MM.1S (cell line): ENCODE results near the gene E2F7.

Experiments
- DNase-seq: peaks from one replicate; pipeline ENCODE4 v3.0.0-alpha.2; 2015
- H2AFZ ChIP-seq: fragments of 300-600 bp; sonication (generic); 2 replicates; pipeline ENCODE4 v1.6.0; 2016; ENCODE audit warnings: antibody characterized with exemption, low read length
- H3F3A ChIP-seq: fragments of 300-600 bp; sonication (generic); 2 replicates; pipeline ENCODE4 v1.6.1; 2016; ENCODE audit warnings: mild to moderate bottlenecking, antibody characterized with exemption, low read length, moderate library complexity, mixed read lengths; ENCODE audit not compliant: insufficient read depth
- H3K27ac ChIP-seq: fragments of 300-600 bp; sonication (generic); 2 replicates; pipeline ENCODE4 v1.5.1; 2016; ENCODE audit warnings: mild to moderate bottlenecking, low read length
- H3K27me3 ChIP-seq: fragments of 300-600 bp; sonication (generic); replicated peaks from 2 replicates; pipeline ENCODE4 v1.6.0; 2016; ENCODE audit warnings: low read length; ENCODE audit not compliant: insufficient read depth
- H3K36me3 ChIP-seq: fragments of 300-600 bp; sonication (generic); replicated peaks from 2 replicates; pipeline ENCODE4 v1.6.1; 2016; ENCODE audit warnings: mild to moderate bottlenecking, low read length, mixed read lengths; ENCODE audit not compliant: insufficient read depth
- H3K4me1 ChIP-seq: fragments of 300-600 bp; sonication (generic); 2 replicates; pipeline ENCODE4 v1.6.1; 2016; ENCODE audit warnings: low read length, mixed read lengths
- H3K4me2 ChIP-seq: fragments of 300-600 bp; sonication (generic); 2 replicates; pipeline ENCODE4 v1.6.0; 2016; ENCODE audit warnings: low read depth, low read length
- H3K4me3 ChIP-seq: fragments of 300-600 bp; sonication (generic); 2 replicates; pipeline ENCODE4 v1.5.1; 2016; ENCODE audit warnings: low read length, mixed read lengths
- H3K79me2 ChIP-seq: fragments of 300-600 bp; sonication (generic); 2 replicates; pipeline ENCODE4 v1.6.1; 2016; ENCODE audit warnings: mixed run types, low read length, mixed read lengths
- H3K9ac ChIP-seq: fragments of 300-600 bp; sonication (generic); 2 replicates; pipeline ENCODE4 v1.6.1; 2016; ENCODE audit warnings: low read length, mixed read lengths
- H3K9me2 ChIP-seq: fragments of 300-600 bp; sonication (generic); replicated peaks from 2 replicates; pipeline ENCODE4 v1.6.1; 2016; ENCODE audit warnings: mild to moderate bottlenecking, low read length, mixed read lengths; ENCODE audit not compliant: insufficient read depth
- H3K9me3 ChIP-seq: fragments of 300-600 bp; sonication (generic); replicated peaks from 2 replicates; pipeline ENCODE4 v1.6.1; 2016; ENCODE audit warnings: mild to moderate bottlenecking, low read length, mixed read lengths; ENCODE audit not compliant: insufficient read depth
- H4K20me1 ChIP-seq: fragments of 300-600 bp; sonication (generic); 2 replicates; pipeline ENCODE4 v1.6.1; 2016; ENCODE audit warnings: mild to moderate bottlenecking, low read length, moderate library complexity, mixed read lengths; ENCODE audit not compliant: insufficient read depth
- CTCF ChIP-seq: fragments of 300-600 bp; sonication (generic); IDR thresholded peaks from 2 replicates; pipeline ENCODE4 v1.5.1; 2016; ENCODE audit warnings: antibody characterized with exemption, low read length, mixed read lengths
- EZH2 ChIP-seq: fragments of 300-600 bp; sonication (generic); optimal IDR thresholded peaks from 2 replicates; pipeline ENCODE3; 2017; ENCODE audit warnings: low read depth, mild to moderate bottlenecking, antibody characterized with exemption, low read length, mixed read lengths
- EZH2phosphoT487 ChIP-seq: fragments of 300-600 bp; sonication (generic); IDR thresholded peaks from 2 replicates; pipeline ENCODE4 v1.6.1; 2018; ENCODE audit warnings: antibody characterized with exemption, low read length

Gene E2F7

GRCh38 chr12:77089686-77090220 is 24.4 kb upstream of the E2F7 start:
- Histone ChIP-seq H3K27me3 (no peaks in the 10 kb centered on the region), H2AFZ (no peak overlapping the region), H3K9ac (no peak overlapping the region), H3F3A (no peaks in the 10 kb centered on the region), H3K9me2 (no peaks in the 10 kb centered on the region), H3K4me2 (no peak overlapping the region), H3K4me1 (peaks cover 5% of the 10 kb centered on the region; the same call in 1 of the 2 replicates), H3K9me3 (no peaks in the 10 kb centered on the region), H4K20me1 (no peaks in the 10 kb centered on the region), H3K4me3 (no peak overlapping the region), H3K27ac (no peak overlapping the region), H3K36me3 (no peaks in the 10 kb centered on the region), H3K79me2 (no peaks in the 10 kb centered on the region)
- TF ChIP-seq EZH2phosphoT487 (no peak), CTCF (no peak), EZH2 (no peak)
- no peak for DNase-seq

GRCh38 chr12:77087427-77087826 is 22.1 kb upstream of the E2F7 start:
- H4K20me1 ChIP-seq = no peaks in the 10 kb centered on the region
- H2AFZ ChIP-seq = no peak overlapping the region
- H3F3A ChIP-seq = no peaks in the 10 kb centered on the region
- H3K9me2 ChIP-seq = no peaks in the 10 kb centered on the region
- H3K9me3 ChIP-seq = no peaks in the 10 kb centered on the region
- no peaks in the 10 kb centered on the region for H3K79me2 ChIP-seq
- H3K4me3 ChIP-seq = no peak overlapping the region
- H3K9ac ChIP-seq = no peak overlapping the region
- TF ChIP-seq EZH2 (no peak), EZH2phosphoT487 (no peak), CTCF (no peak)
- H3K27me3 ChIP-seq = no peaks in the 10 kb centered on the region
- H3K4me2 ChIP-seq = no peak overlapping the region
- DNase-seq = no peak
- peaks cover 5% of the 10 kb centered on the region; the same call in 1 of the 2 replicates for H3K4me1 ChIP-seq
- H3K27ac ChIP-seq = no peak overlapping the region
- H3K36me3 ChIP-seq = no peaks in the 10 kb centered on the region

GRCh38 chr12:77082021-77082420 is 16.7 kb upstream of the E2F7 start:
- H3K4me1 ChIP-seq = no peaks in the 10 kb centered on the region
- TF ChIP-seq EZH2phosphoT487 = no peak
- no peak for TF ChIP-seq CTCF
- no peak for TF ChIP-seq EZH2
- no peaks in the 10 kb centered on the region for H3K36me3 ChIP-seq
- no peak overlapping the region for H3K4me2 ChIP-seq
- H3K9ac ChIP-seq = no peak overlapping the region
- H3K4me3 ChIP-seq = no peak overlapping the region
- H3K9me3 ChIP-seq = no peaks in the 10 kb centered on the region
- no peaks in the 10 kb centered on the region for H3K27me3 ChIP-seq
- no peaks in the 10 kb centered on the region for H3F3A ChIP-seq
- no peaks in the 10 kb centered on the region for H3K9me2 ChIP-seq
- H4K20me1 ChIP-seq = no peaks in the 10 kb centered on the region
- no peak for DNase-seq
- no peak overlapping the region for H2AFZ ChIP-seq
- H3K79me2 ChIP-seq = no peaks in the 10 kb centered on the region
- no peak overlapping the region for H3K27ac ChIP-seq
